ENCODE results near the gene MLLT3.

GRCh38 chr9:20404192-20404813 is 218.0 kb downstream of the MLLT3 start:
- TF ChIP-seq CTCF (IDR thresholded peaks at IDR 0.05) (no peak), POLR2A (IDR thresholded peaks at IDR 0.05) (no peak)

Data from testis (tissue), 2 donors.